Keratinocyte (primary cell): ENCODE data around the gene PRKAR1A. TPM values are rescaled to one million over a fixed set of nuclear protein-coding genes. Genes with fewer than 3 reads are reported as not detected.

ENCODE experiments used
- DNase-seq: peaks from one replicate; pipeline ENCODE4 v3.0.0-alpha.2; 2011; ENCODE audit warnings: low read depth, missing footprints, low spot score
- FAIRE-seq: peaks from 2 replicates; lab custom pipeline; 2011; peaks lifted over from hg19 to GRCh38; lab: Jason Lieb, UNC
- H2AFZ ChIP-seq: 2 replicates; pipeline ENCODE4 v1.6.0; 2012; ENCODE audit warnings: low read length, control low read depth, inconsistent platforms; ENCODE audit not compliant: control insufficient read depth
- H3K27ac ChIP-seq: 2 replicates; pipeline ENCODE4 v1.5.1; 2011; ENCODE audit warnings: low read length; ENCODE audit not compliant: control insufficient read depth, insufficient read depth
- H3K27me3 ChIP-seq: 3 replicates; pipeline ENCODE4 v1.6.0; 2011; ENCODE audit warnings: low read length; ENCODE audit not compliant: control insufficient read depth, insufficient read depth; ENCODE audit errors: extremely low read depth
- H3K36me3 ChIP-seq, 2 experiments: 2 replicates in 1 of 2; 3 replicates in 1 of 2; pipeline ENCODE4 v1.5.1; 2011; ENCODE audit warnings: low read length in 2 of 2, mild to moderate bottlenecking in 1 of 2; ENCODE audit not compliant: control insufficient read depth in 2 of 2, insufficient read depth in 2 of 2; ENCODE audit errors: extremely low read depth in 1 of 2
- H3K4me1 ChIP-seq: 3 replicates; pipeline ENCODE4 v1.5.1; 2011; ENCODE audit warnings: low read length; ENCODE audit not compliant: control insufficient read depth, insufficient read depth; ENCODE audit errors: extremely low read depth
- H3K4me2 ChIP-seq: 3 replicates; pipeline ENCODE4 v1.6.0; 2011; ENCODE audit warnings: low read depth, low read length; ENCODE audit not compliant: control insufficient read depth, insufficient read depth; ENCODE audit errors: extremely low read depth
- H3K4me3 ChIP-seq, 3 experiments: fragments of 200-600 bp in 1 of 3; sonication (generic) in 1 of 3; 2 replicates in 2 of 3; 3 replicates in 1 of 3; pipeline ENCODE4 v1.5.1; 2011 to 2016; ENCODE audit warnings: low read length in 3 of 3, mild to moderate bottlenecking in 3 of 3, control low read depth in 2 of 3, inconsistent platforms in 1 of 3, low read depth in 1 of 3, mixed read lengths in 1 of 3, mixed run types in 1 of 3, moderate library complexity in 1 of 3; ENCODE audit not compliant: control insufficient read depth in 2 of 3, insufficient read depth in 2 of 3; ENCODE audit errors: extremely low read depth in 1 of 3
- H3K79me2 ChIP-seq: 2 replicates; pipeline ENCODE4 v1.6.0; 2012; ENCODE audit warnings: low read length; ENCODE audit not compliant: control insufficient read depth, insufficient read depth
- H3K9ac ChIP-seq: 3 replicates; pipeline ENCODE4 v1.6.0; 2011; ENCODE audit warnings: low read length; ENCODE audit not compliant: control insufficient read depth, insufficient read depth; ENCODE audit errors: extremely low read depth
- H3K9me1 ChIP-seq: 3 replicates; pipeline ENCODE4 v1.6.0; 2011; ENCODE audit warnings: low read length; ENCODE audit not compliant: control insufficient read depth, insufficient read depth; ENCODE audit errors: extremely low read depth
- H3K9me3 ChIP-seq: 2 replicates; pipeline ENCODE4 v1.5.1; 2012; ENCODE audit warnings: low read depth, low read length; ENCODE audit not compliant: control insufficient read depth
- H4K20me1 ChIP-seq: 3 replicates; pipeline ENCODE4 v1.6.0; 2011; ENCODE audit warnings: low read length; ENCODE audit not compliant: control insufficient read depth, insufficient read depth; ENCODE audit errors: extremely low read depth
- CTCF ChIP-seq, 3 experiments: IDR thresholded peaks in 1 of 3; conservative IDR thresholded peaks in 1 of 3; optimal IDR thresholded peaks in 1 of 3; 2 replicates in 2 of 3; 3 replicates in 1 of 3; pipeline versions ENCODE3 to v1.5.1; 2011; ENCODE audit warnings: low read length in 3 of 3, mild to moderate bottlenecking in 3 of 3, moderate library complexity in 2 of 3, control low read depth in 1 of 3, inconsistent platforms in 1 of 3; ENCODE audit not compliant: insufficient read depth in 2 of 3; ENCODE audit errors: extremely low read depth in 1 of 3
- EZH2 ChIP-seq: IDR thresholded peaks from one replicate; pipeline ENCODE4 v1.6.1; 2012; ENCODE audit warnings: inconsistent platforms, mild to moderate bottlenecking, low read length, moderate library complexity
- dilution Hi-C: fragments of 300-500 bp; cut with MboI; formaldehyde crosslinking; loops from one replicate; pipeline ENCODE4 v1.7.0; 2020; ENCODE audit warnings: low sequenced_read_pairs; ENCODE audit not compliant: extremely low pct_ligation_motif_present
- polyA plus RNA-seq, 5 experiments: library from polyadenylated mRNA; depleted of rRNA in 3 of 5; stranded (reverse) in 3 of 5; stranded (forward) in 1 of 5; unstranded in 1 of 5; fragments of >200 nt; gene quantifications; 1 replicate in 1 of 5; 2 replicates in 3 of 5; 3 replicates in 1 of 5; pipeline versions ENCODE4 v1.2.1 to v1.2.3, GENCODE V29; 2011 to 2012; ENCODE audit warnings: missing spikeins in 2 of 5, low read depth in 1 of 5, low replicate concordance in 1 of 5

PRKAR1A gene
- polyA plus RNA-seq, 1 donor (not counting 4 experiments of a cell fraction or from before 2014, with no cell fraction given): 212 TPM

DNA sequence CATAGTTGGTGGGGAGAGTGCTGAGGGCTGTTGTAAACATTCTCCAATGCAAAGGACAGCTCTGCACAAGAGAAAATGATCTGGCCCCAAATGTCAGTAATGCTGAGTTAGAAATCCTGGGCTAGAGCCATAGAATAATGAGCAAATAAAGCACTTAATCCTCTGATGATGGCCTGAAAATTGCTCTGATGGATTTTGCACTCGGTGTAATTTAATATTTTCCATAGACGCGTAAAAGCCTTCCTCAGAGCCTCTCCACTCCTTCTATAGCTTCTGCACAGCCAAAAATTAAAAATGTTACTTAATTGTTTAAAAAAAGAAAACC, 65.2 kb downstream of the PRKAR1A start:
- no peaks in the 10 kb centered on the region for H3K9me3 ChIP-seq
- H3K4me2 ChIP-seq: no peak overlapping the region
- H3K36me3 ChIP-seq: no peaks in the 10 kb centered on the region
- FAIRE-seq (no peak), DNase-seq (no peak)
- dilution Hi-C loops: no loop called here
- H3K27ac ChIP-seq: no peak overlapping the region
- no peaks in the 10 kb centered on the region for H3K27me3 ChIP-seq
- no peaks in the 10 kb centered on the region for H4K20me1 ChIP-seq
- H3K4me3 ChIP-seq: no peak overlapping the region
- no peak overlapping the region for H2AFZ ChIP-seq
- no peaks in the 10 kb centered on the region for H3K4me1 ChIP-seq
- no peak overlapping the region for H3K9ac ChIP-seq
- H3K79me2 ChIP-seq: no peaks in the 10 kb centered on the region
- no peaks in the 10 kb centered on the region for H3K9me1 ChIP-seq
- no peak for TF ChIP-seq CTCF (optimal IDR thresholded peaks at IDR 0.05 in 1 of 3, IDR thresholded peaks at IDR 0.05 in 1 of 3, conservative IDR thresholded peaks at IDR 0.05 in 1 of 3; ENCODE audit: extremely low read depth in 1 of 3, insufficient read depth in 2 of 3, low read length in 3 of 3)
- no peak for TF ChIP-seq EZH2

DNA sequence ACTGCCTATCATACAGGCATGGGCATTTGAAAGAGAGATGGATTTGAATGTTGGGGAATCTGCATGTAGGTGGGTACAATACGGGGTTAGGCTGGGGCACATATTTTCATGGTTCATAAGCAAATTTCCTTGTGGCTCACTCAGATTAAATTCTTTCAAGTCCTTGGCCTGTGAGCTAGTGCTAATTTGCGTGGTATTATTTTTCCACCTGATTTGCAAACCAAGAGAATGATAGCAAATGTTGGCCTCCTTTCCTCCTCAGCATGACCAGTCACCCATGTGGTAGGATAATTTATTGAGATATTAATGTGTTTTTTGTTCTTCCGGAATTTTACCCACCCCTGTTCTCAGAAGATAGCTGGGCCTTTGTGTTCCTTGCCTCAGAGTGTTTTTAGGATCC, 66.0 kb downstream of the PRKAR1A start:
- no peak for DNase-seq
- H3K9me3 ChIP-seq: no peaks in the 10 kb centered on the region
- H3K79me2 ChIP-seq: no peaks in the 10 kb centered on the region
- H3K4me3 ChIP-seq: no peak overlapping the region
- dilution Hi-C loops: no loop called here
- no peaks in the 10 kb centered on the region for H3K4me1 ChIP-seq
- no peaks in the 10 kb centered on the region for H3K27me3 ChIP-seq
- H3K9me1 ChIP-seq: no peaks in the 10 kb centered on the region
- FAIRE-seq: no peak
- H2AFZ ChIP-seq: no peak overlapping the region
- no peak overlapping the region for H3K27ac ChIP-seq
- no peak overlapping the region for H3K9ac ChIP-seq
- H3K36me3 ChIP-seq: no peaks in the 10 kb centered on the region
- H3K4me2 ChIP-seq: no peak overlapping the region
- TF ChIP-seq EZH2 (no peak), CTCF (optimal IDR thresholded peaks at IDR 0.05 in 1 of 3, IDR thresholded peaks at IDR 0.05 in 1 of 3, conservative IDR thresholded peaks at IDR 0.05 in 1 of 3; ENCODE audit: extremely low read depth in 1 of 3, insufficient read depth in 2 of 3, low read length in 3 of 3) (no peak)
- H4K20me1 ChIP-seq: no peaks in the 10 kb centered on the region
